ENCODE results near the gene SUSD1. TPM values are rescaled to one million over a fixed set of nuclear protein-coding genes. Genes with fewer than 3 reads are reported as not detected.
"Not testable (repeated sequence)": the region's sequence is repeated elsewhere in the genome, so short reads cannot be mapped to it uniquely, and the experiment has no call there.

The SUSD1 gene
- polyA plus RNA-seq, 1 experiment, result 17.5 TPM

- no peak for TF ChIP-seq CTCF (IDR thresholded peaks at IDR 0.05; ENCODE audit: insufficient read depth, low read depth, low read length)
- no peak for DNase-seq (ENCODE audit: low read depth)
- Histone ChIP-seq H3K27me3 (ENCODE audit: control insufficient read depth, insufficient read depth, low read length) (no peaks in the 10 kb centered on the region), H3K4me3 (ENCODE audit: low read depth, low read length) (no peak overlapping the region), H3K36me3 (ENCODE audit: control insufficient read depth, insufficient read depth, low read length) (no peaks in the 10 kb centered on the region)
- ChIA-PET POLR2A (no interaction called here), CTCF (interaction anchor here (1.1 kb wide), 1 partner anchor 201 kb away, joined by 3 read pairs; the partner anchor contains the start of gene PTBP3)
Measured at GRCh38 chr9:112132356-112132755, 42.7 kb downstream of the SUSD1 start.

GRCh38 chr9:112130997-112131396, 44.1 kb downstream of the SUSD1 start:
- ChIA-PET CTCF (interaction anchor here (0.6 to 1.3 kb wide), 2 partner anchors 10 to 563 kb away, joined by 3 read pairs; no protein-coding TSS in a partner anchor), POLR2A (no interaction called here)
- no peak overlapping the region for H3K4me3 ChIP-seq (ENCODE audit: low read depth, low read length)
- no peak for TF ChIP-seq CTCF (IDR thresholded peaks at IDR 0.05; ENCODE audit: insufficient read depth, low read depth, low read length)
- H3K36me3 ChIP-seq (ENCODE audit: control insufficient read depth, insufficient read depth, low read length), result no peaks in the 10 kb centered on the region
- no peak for DNase-seq (ENCODE audit: low read depth)
- H3K27me3 ChIP-seq (ENCODE audit: control insufficient read depth, insufficient read depth, low read length), result no peaks in the 10 kb centered on the region

- ChIA-PET POLR2A (no interaction called here), CTCF (interaction anchor here (0.6 to 1.3 kb wide), 2 partner anchors 10 to 563 kb away, joined by 3 read pairs; no protein-coding TSS in a partner anchor)
- no peak for TF ChIP-seq CTCF (IDR thresholded peaks at IDR 0.05; ENCODE audit: insufficient read depth, low read depth, low read length)
- Histone ChIP-seq H3K27me3 (ENCODE audit: control insufficient read depth, insufficient read depth, low read length) (no peaks in the 10 kb centered on the region), H3K4me3 (ENCODE audit: low read depth, low read length) (no peak overlapping the region), H3K36me3 (ENCODE audit: control insufficient read depth, insufficient read depth, low read length) (no peaks in the 10 kb centered on the region)
- no peak for DNase-seq (ENCODE audit: low read depth)
Measured at GRCh38 chr9:112130347-112130746, 44.8 kb downstream of the SUSD1 start.

GRCh38 chr9:112129246-112129645, 45.9 kb downstream of the SUSD1 start:
- H3K36me3 ChIP-seq (ENCODE audit: control insufficient read depth, insufficient read depth, low read length), result no peaks in the 10 kb centered on the region
- TF ChIP-seq CTCF (IDR thresholded peaks at IDR 0.05; ENCODE audit: insufficient read depth, low read depth, low read length), result no peak
- no peak overlapping the region for H3K4me3 ChIP-seq (ENCODE audit: low read depth, low read length)
- H3K27me3 ChIP-seq (ENCODE audit: control insufficient read depth, insufficient read depth, low read length), result no peaks in the 10 kb centered on the region
- CTCF ChIA-PET, result interaction anchor here (1.0 to 1.4 kb wide), 2 partner anchors 17 to 22 kb away, joined by 4 read pairs; no protein-coding TSS in a partner anchor
- POLR2A ChIA-PET, result no interaction called here
- no peak for DNase-seq (ENCODE audit: low read depth)

GRCh38 chr9:112128399-112128798, 46.7 kb downstream of the SUSD1 start:
- H3K4me3 ChIP-seq (ENCODE audit: low read depth, low read length); POLR2A ChIA-PET; H3K36me3 ChIP-seq (ENCODE audit: control insufficient read depth, insufficient read depth, low read length); H3K27me3 ChIP-seq (ENCODE audit: control insufficient read depth, insufficient read depth, low read length); DNase-seq (ENCODE audit: low read depth): not testable (repeated sequence)
- CTCF ChIA-PET, result interaction anchor here (0.6 to 1.4 kb wide), 3 partner anchors 14 to 23 kb away, joined by 4 to 5 read pairs (median 4); no protein-coding TSS in a partner anchor

- DNase-seq (ENCODE audit: low read depth), result no peak
- ChIA-PET POLR2A (no interaction called here), CTCF (interaction anchor here (1.3 kb wide), 1 partner anchor 39 kb away, joined by 4 read pairs; no protein-coding TSS in a partner anchor)
- TF ChIP-seq CTCF (IDR thresholded peaks at IDR 0.05; ENCODE audit: insufficient read depth, low read depth, low read length), result no peak
- peaks cover 2% of the 10 kb centered on the region; the same call in 1 of the 2 replicates for H3K36me3 ChIP-seq (ENCODE audit: control insufficient read depth, insufficient read depth, low read length)
- H3K4me3 ChIP-seq (ENCODE audit: low read depth, low read length), result no peak overlapping the region
- no peaks in the 10 kb centered on the region for H3K27me3 ChIP-seq (ENCODE audit: control insufficient read depth, insufficient read depth, low read length)
Measured at GRCh38 chr9:112127281-112127680, 47.8 kb downstream of the SUSD1 start.

All from BJ (cell line).